Measurements from ENCODE around the gene KAT2A.
A peak's percentile ranks its signal among the peaks of the same experiment; 100 is the strongest.

KAT2A gene

GRCh38 chr17:42130310-42130936, 9.3 kb upstream of the KAT2A start:
- no peaks in the 10 kb centered on the region for H3K9me3 ChIP-seq (ENCODE audit: control extremely low read depth in 1 of 5, control insufficient read depth in 4 of 5, insufficient read depth in 2 of 5, low read depth in 1 of 5, low read length in 4 of 5)
- no peak overlapping the region for H3K4me3 ChIP-seq (ENCODE audit: control insufficient read depth in 1 of 7, extremely low read depth in 1 of 7, insufficient read depth in 4 of 7, low read depth in 2 of 7, low read length in 6 of 7)
- peak overlapping the region; percentile 51 to 60 for H3K27ac ChIP-seq (ENCODE audit: insufficient read depth in 1 of 2, low read depth in 1 of 2, low read length in 2 of 2, poor library complexity in 1 of 2, severe bottlenecking in 2 of 2)
- no peaks in the 10 kb centered on the region for H3K27me3 ChIP-seq (replicated peaks in 2 of 5; ENCODE audit: control insufficient read depth in 4 of 5, insufficient read depth in 5 of 5, low read length in 4 of 5)
- 96% methylated on average over 13 of the region's 16 CpGs for WGBS (ENCODE audit: insufficient coverage)
- H3K4me1 ChIP-seq (ENCODE audit: control extremely low read depth in 1 of 4, control insufficient read depth in 4 of 4, insufficient read depth in 4 of 4, low read length in 3 of 4): peaks cover 17 to 59% (median 45%) of the 10 kb centered on the region in 4 experiments
- DNase-seq: peak in 1 of 3 donors; percentile 27
- ChIA-PET POLR2A (interaction anchor here (2.1 kb wide), 1 partner anchor 9 kb away, joined by 9 read pairs; the partner anchor contains the start of gene KAT2A), CTCF (interaction anchor here (0.9 to 6.1 kb wide), 18 partner anchors 9 to 296 kb away, joined by 3 to 24 read pairs (median 4); partner anchors contain the start of genes GHDC and KCNH4)
- H3K36me3 ChIP-seq (ENCODE audit: control insufficient read depth in 4 of 4, insufficient read depth in 4 of 4, low read length in 3 of 4): peaks cover 5 to 62% (median 44%) of the 10 kb centered on the region in 4 experiments

- CTCF ChIA-PET: interaction anchor here (0.6 to 6.1 kb wide), 8 partner anchors 10 to 685 kb away, joined by 3 to 24 read pairs (median 5); no protein-coding TSS in a partner anchor
- Histone ChIP-seq H3K27me3 (replicated peaks in 2 of 5; ENCODE audit: control insufficient read depth in 4 of 5, insufficient read depth in 5 of 5, low read length in 4 of 5) (no peaks in the 10 kb centered on the region), H3K27ac (ENCODE audit: insufficient read depth in 1 of 2, low read depth in 1 of 2, low read length in 2 of 2, poor library complexity in 1 of 2, severe bottlenecking in 2 of 2) (peak overlapping the region in 1 of 2 experiments; percentile 37), H3K4me1 (ENCODE audit: control extremely low read depth in 1 of 4, control insufficient read depth in 4 of 4, insufficient read depth in 4 of 4, low read length in 3 of 4) (peaks cover 17 to 51% (median 41%) of the 10 kb centered on the region in 4 experiments), H3K36me3 (ENCODE audit: control insufficient read depth in 4 of 4, insufficient read depth in 4 of 4, low read length in 3 of 4) (peaks cover 5 to 70% (median 48%) of the 10 kb centered on the region in 4 experiments), H3K9me3 (ENCODE audit: control extremely low read depth in 1 of 5, control insufficient read depth in 4 of 5, insufficient read depth in 2 of 5, low read depth in 1 of 5, low read length in 4 of 5) (no peaks in the 10 kb centered on the region), H3K4me3 (ENCODE audit: control insufficient read depth in 1 of 7, extremely low read depth in 1 of 7, insufficient read depth in 4 of 7, low read depth in 2 of 7, low read length in 6 of 7) (no peak overlapping the region)
- WGBS (ENCODE audit: insufficient coverage): 92% methylated on average over 4 of the region's 8 CpGs
- POLR2A ChIA-PET: no interaction called here
- DNase-seq: no peak
These were observed 8.1 kb upstream of the KAT2A start for GRCh38 chr17:42129109-42129837.

- Histone ChIP-seq H3K36me3 (ENCODE audit: control insufficient read depth in 4 of 4, insufficient read depth in 4 of 4, low read length in 3 of 4) (peaks cover 5 to 71% (median 50%) of the 10 kb centered on the region in 4 experiments), H3K9me3 (ENCODE audit: control extremely low read depth in 1 of 5, control insufficient read depth in 4 of 5, insufficient read depth in 2 of 5, low read depth in 1 of 5, low read length in 4 of 5) (no peaks in the 10 kb centered on the region), H3K27me3 (replicated peaks in 2 of 5; ENCODE audit: control insufficient read depth in 4 of 5, insufficient read depth in 5 of 5, low read length in 4 of 5) (no peaks in the 10 kb centered on the region), H3K27ac (ENCODE audit: insufficient read depth in 1 of 2, low read depth in 1 of 2, low read length in 2 of 2, poor library complexity in 1 of 2, severe bottlenecking in 2 of 2) (no peak overlapping the region), H3K4me1 (ENCODE audit: control extremely low read depth in 1 of 4, control insufficient read depth in 4 of 4, insufficient read depth in 4 of 4, low read length in 3 of 4) (peaks cover 13 to 33% (median 23%) of the 10 kb centered on the region in 4 experiments), H3K4me3 (ENCODE audit: control insufficient read depth in 1 of 7, extremely low read depth in 1 of 7, insufficient read depth in 4 of 7, low read depth in 2 of 7, low read length in 6 of 7) (no peak overlapping the region)
- ChIA-PET POLR2A (no interaction called here), CTCF (interaction anchor here (1.0 to 6.1 kb wide), 3 partner anchors 12 to 101 kb away, joined by 4 to 24 read pairs (median 7); no protein-coding TSS in a partner anchor)
- WGBS (ENCODE audit: insufficient coverage): 100% methylated on average over 2 of the region's 6 CpGs
- DNase-seq: no peak
These were observed 6.2 kb upstream of the KAT2A start for GRCh38 chr17:42127414-42127813.

- ChIA-PET CTCF (interaction anchor here (1.2 to 6.1 kb wide), 2 partner anchors 9 to 12 kb away, joined by 3 to 24 read pairs; no protein-coding TSS in a partner anchor), POLR2A (no interaction called here)
- WGBS (ENCODE audit: insufficient coverage): 100% methylated on average over 1 of the region's 3 CpGs
- H3K4me3 ChIP-seq (ENCODE audit: control insufficient read depth in 1 of 7, extremely low read depth in 1 of 7, insufficient read depth in 4 of 7, low read depth in 2 of 7, low read length in 6 of 7): no peak overlapping the region
- DNase-seq: no peak
- peaks cover 5 to 71% (median 51%) of the 10 kb centered on the region in 4 experiments for H3K36me3 ChIP-seq (ENCODE audit: control insufficient read depth in 4 of 4, insufficient read depth in 4 of 4, low read length in 3 of 4)
- H3K4me1 ChIP-seq (ENCODE audit: control extremely low read depth in 1 of 4, control insufficient read depth in 4 of 4, insufficient read depth in 4 of 4, low read length in 3 of 4): peaks cover 7 to 27% (median 17%) of the 10 kb centered on the region in 4 experiments
- no peaks in the 10 kb centered on the region for H3K9me3 ChIP-seq (ENCODE audit: control extremely low read depth in 1 of 5, control insufficient read depth in 4 of 5, insufficient read depth in 2 of 5, low read depth in 1 of 5, low read length in 4 of 5)
- H3K27ac ChIP-seq (ENCODE audit: insufficient read depth in 1 of 2, low read depth in 1 of 2, low read length in 2 of 2, poor library complexity in 1 of 2, severe bottlenecking in 2 of 2): no peak overlapping the region
- H3K27me3 ChIP-seq (replicated peaks in 2 of 5; ENCODE audit: control insufficient read depth in 4 of 5, insufficient read depth in 5 of 5, low read length in 4 of 5): no peaks in the 10 kb centered on the region
These were observed 5.7 kb upstream of the KAT2A start for GRCh38 chr17:42126836-42127235.

GRCh38 chr17:42125565-42125964, 4.4 kb upstream of the KAT2A start:
- peak overlapping the region in 1 of 2 experiments; percentile 14 for H3K27ac ChIP-seq (ENCODE audit: insufficient read depth in 1 of 2, low read depth in 1 of 2, low read length in 2 of 2, poor library complexity in 1 of 2, severe bottlenecking in 2 of 2)
- no peaks in the 10 kb centered on the region for H3K27me3 ChIP-seq (replicated peaks in 2 of 5; ENCODE audit: control insufficient read depth in 4 of 5, insufficient read depth in 5 of 5, low read length in 4 of 5)
- CTCF ChIA-PET: interaction anchor here (0.8 to 6.1 kb wide), 2 partner anchors 8 to 13 kb away, joined by 3 to 24 read pairs; no protein-coding TSS in a partner anchor
- peaks cover 5 to 66% (median 49%) of the 10 kb centered on the region in 4 experiments for H3K36me3 ChIP-seq (ENCODE audit: control insufficient read depth in 4 of 4, insufficient read depth in 4 of 4, low read length in 3 of 4)
- POLR2A ChIA-PET: interaction anchor here (0.5 kb wide), 1 partner anchor 61 kb away, joined by 4 read pairs; no protein-coding TSS in a partner anchor
- no peak overlapping the region for H3K4me3 ChIP-seq (ENCODE audit: control insufficient read depth in 1 of 7, extremely low read depth in 1 of 7, insufficient read depth in 4 of 7, low read depth in 2 of 7, low read length in 6 of 7)
- no peak for DNase-seq
- 98% methylated on average over 9 of the region's 12 CpGs for WGBS (ENCODE audit: insufficient coverage)
- H3K9me3 ChIP-seq (ENCODE audit: control extremely low read depth in 1 of 5, control insufficient read depth in 4 of 5, insufficient read depth in 2 of 5, low read depth in 1 of 5, low read length in 4 of 5): no peaks in the 10 kb centered on the region
- H3K4me1 ChIP-seq (ENCODE audit: control extremely low read depth in 1 of 4, control insufficient read depth in 4 of 4, insufficient read depth in 4 of 4, low read length in 3 of 4): peaks cover 0 to 21% (median 10%) of the 10 kb centered on the region in 4 experiments

GRCh38 chr17:42124256-42124655, 3.1 kb upstream of the KAT2A start:
- no peak for DNase-seq
- ChIA-PET CTCF (no interaction called here), POLR2A (interaction anchor here (0.6 to 0.8 kb wide), 2 partner anchors 9 to 67 kb away, joined by 4 to 5 read pairs; no protein-coding TSS in a partner anchor)
- H3K27ac ChIP-seq (ENCODE audit: insufficient read depth in 1 of 2, low read depth in 1 of 2, low read length in 2 of 2, poor library complexity in 1 of 2, severe bottlenecking in 2 of 2): no peak overlapping the region
- WGBS (ENCODE audit: insufficient coverage): 100% methylated on average over 1 of the region's 3 CpGs
- H3K4me3 ChIP-seq (ENCODE audit: control insufficient read depth in 1 of 7, extremely low read depth in 1 of 7, insufficient read depth in 4 of 7, low read depth in 2 of 7, low read length in 6 of 7): no peak overlapping the region
- H3K4me1 ChIP-seq (ENCODE audit: control extremely low read depth in 1 of 4, control insufficient read depth in 4 of 4, insufficient read depth in 4 of 4, low read length in 3 of 4): peaks cover 0 to 23% (median 13%) of the 10 kb centered on the region in 4 experiments
- H3K36me3 ChIP-seq (ENCODE audit: control insufficient read depth in 4 of 4, insufficient read depth in 4 of 4, low read length in 3 of 4): peaks cover 5 to 55% (median 40%) of the 10 kb centered on the region in 4 experiments
- no peaks in the 10 kb centered on the region for H3K9me3 ChIP-seq (ENCODE audit: control extremely low read depth in 1 of 5, control insufficient read depth in 4 of 5, insufficient read depth in 2 of 5, low read depth in 1 of 5, low read length in 4 of 5)
- H3K27me3 ChIP-seq (replicated peaks in 2 of 5; ENCODE audit: control insufficient read depth in 4 of 5, insufficient read depth in 5 of 5, low read length in 4 of 5): no peaks in the 10 kb centered on the region
